22Rv1 (cell line): Measurements from ENCODE around the gene SKA3.
"Not testable (repeated sequence)": the region's sequence is repeated elsewhere in the genome, so short reads cannot be mapped to it uniquely, and the experiment has no call there.

ENCODE experiments used
- H3K27ac ChIP-seq: fragments of 450-650 bp; 2 replicates; pipeline ENCODE4 v1.5.1; 2017
- ZFX ChIP-seq: fragments of 450-650 bp; IDR thresholded peaks from 2 replicates; pipeline ENCODE4 v1.6.1; 2017; ENCODE audit warnings: antibody characterized with exemption, borderline replicate concordance
- TF ChIP-seq, protein P1 (sequence below): fragments of 450-650 bp; IDR thresholded peaks from 2 replicates; pipeline ENCODE4 v1.5.1; 2017; ENCODE audit warnings: mild to moderate bottlenecking

SKA3 gene

DNA sequence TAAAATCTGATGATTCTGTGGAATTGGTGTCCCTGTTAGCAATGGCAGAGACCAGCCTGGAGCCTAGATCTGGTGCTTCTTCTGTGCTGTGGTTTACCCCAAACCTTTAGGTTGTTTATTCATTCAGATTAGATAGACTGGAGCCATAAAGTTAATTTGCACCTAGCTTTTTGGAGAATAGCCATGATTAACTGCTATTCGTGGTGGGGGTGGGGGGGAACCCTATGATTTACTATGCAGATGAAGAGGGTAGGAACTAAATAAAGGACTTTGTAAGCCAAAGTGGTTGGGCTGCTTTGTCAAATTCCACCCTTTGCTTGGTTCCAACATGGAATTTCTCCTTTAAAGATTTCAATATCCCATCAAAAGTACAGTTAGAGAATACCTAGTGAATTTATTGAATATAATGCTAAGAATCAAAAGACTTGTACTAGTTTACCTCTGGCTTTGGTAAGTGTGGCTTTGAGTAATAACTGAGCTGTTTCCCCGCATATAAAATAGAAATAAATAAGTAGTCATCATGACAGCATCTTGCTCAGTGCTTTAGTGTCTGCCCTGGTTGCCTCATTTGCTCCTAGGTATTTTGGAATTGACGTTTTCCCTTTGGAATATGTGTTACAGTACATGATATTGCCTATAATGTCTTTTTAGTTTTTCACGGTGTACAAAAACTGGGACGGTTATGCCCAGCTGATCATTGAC, 27.6 kb downstream of the SKA3 start:
- TF ChIP-seq ZFX = no peak
- TF ChIP-seq, protein P1, sequence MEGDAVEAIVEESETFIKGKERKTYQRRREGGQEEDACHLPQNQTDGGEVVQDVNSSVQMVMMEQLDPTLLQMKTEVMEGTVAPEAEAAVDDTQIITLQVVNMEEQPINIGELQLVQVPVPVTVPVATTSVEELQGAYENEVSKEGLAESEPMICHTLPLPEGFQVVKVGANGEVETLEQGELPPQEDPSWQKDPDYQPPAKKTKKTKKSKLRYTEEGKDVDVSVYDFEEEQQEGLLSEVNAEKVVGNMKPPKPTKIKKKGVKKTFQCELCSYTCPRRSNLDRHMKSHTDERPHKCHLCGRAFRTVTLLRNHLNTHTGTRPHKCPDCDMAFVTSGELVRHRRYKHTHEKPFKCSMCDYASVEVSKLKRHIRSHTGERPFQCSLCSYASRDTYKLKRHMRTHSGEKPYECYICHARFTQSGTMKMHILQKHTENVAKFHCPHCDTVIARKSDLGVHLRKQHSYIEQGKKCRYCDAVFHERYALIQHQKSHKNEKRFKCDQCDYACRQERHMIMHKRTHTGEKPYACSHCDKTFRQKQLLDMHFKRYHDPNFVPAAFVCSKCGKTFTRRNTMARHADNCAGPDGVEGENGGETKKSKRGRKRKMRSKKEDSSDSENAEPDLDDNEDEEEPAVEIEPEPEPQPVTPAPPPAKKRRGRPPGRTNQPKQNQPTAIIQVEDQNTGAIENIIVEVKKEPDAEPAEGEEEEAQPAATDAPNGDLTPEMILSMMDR = no peak
- H3K27ac ChIP-seq = no peak overlapping the region

DNA sequence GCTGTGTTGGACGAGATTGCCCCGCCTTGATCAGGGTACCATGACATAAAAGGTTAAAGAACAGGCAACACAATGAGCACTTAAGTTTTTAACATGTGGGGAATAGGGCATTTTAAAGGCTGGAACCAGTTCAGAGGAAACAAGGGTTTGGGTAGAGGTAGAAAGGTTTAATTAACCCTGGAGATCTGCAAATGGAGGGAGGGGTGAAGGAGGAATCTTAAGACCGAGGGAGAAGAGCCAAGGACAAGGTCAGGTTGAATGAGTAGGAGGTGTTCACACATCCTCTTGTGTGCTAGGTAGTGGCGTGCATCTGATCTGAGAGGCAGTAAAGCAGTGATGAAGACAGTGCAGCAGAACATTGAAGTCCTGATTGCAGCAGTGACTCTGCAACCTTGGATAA, 28.5 kb downstream of the SKA3 start:
- TF ChIP-seq, protein P1 = no peak
- TF ChIP-seq ZFX = no peak
- no peak overlapping the region for H3K27ac ChIP-seq

DNA sequence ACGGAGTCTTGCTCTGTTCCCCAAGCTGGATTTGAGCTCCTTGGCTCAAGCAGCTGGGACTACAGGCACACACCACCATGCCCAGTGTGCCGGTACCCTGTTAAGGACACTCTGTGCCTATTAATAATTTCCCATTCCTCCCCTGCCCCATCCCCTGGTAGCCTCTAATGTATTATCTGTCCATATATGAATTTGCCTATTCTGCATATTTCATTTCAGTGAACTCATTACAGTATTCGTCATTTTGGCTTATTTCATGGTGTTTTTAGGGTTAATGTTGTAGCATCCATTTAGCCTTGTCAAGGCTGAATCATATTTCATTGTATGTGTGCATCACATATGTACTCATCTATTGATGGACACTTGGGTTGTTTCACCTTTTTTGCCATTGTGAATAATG, 33.6 kb downstream of the SKA3 start:
- TF ChIP-seq ZFX = no peak
- TF ChIP-seq, protein P1 = no peak
- H3K27ac ChIP-seq = no peak overlapping the region

DNA sequence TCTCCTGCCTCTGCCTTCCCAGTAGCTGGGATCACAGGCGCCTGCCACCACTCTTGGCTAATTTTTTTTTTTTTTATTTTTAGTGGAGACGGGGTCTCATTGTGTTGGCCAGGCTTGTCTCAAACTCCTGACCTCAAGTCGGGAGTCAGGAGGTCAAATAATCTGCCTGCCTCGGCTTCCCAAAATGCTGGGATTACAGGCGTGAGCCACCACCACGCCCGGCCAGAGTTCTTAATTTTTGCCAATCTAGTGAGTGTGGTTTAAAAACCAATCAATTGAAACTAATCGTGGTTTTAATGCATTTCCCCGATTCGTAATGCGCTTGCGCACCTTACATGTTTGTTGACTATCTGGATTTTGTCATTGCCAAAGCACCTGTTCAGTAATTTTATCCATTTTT, 37.0 kb downstream of the SKA3 start:
- TF ChIP-seq, protein P1 = no peak
- no peak for TF ChIP-seq ZFX
- peak overlapping the region; percentile 95 for H3K27ac ChIP-seq

DNA sequence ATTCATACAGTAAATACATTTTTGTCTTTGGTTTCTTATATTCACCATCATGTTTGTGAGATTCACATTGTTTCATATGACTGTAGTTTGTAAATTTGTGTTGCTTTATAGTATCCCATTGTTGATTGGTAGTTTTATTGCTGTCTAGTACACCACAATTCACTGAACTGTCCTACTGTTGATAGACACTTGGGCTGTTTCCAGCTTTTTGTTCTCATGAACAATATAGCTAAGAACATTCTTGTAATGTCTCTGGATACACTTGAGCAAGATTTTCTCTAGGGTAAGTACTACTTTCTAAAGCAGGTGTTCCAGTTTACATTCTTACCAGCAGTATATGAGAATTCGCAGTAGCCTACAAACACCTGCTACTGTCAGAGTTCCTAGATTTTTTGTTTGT, 37.8 kb downstream of the SKA3 start:
- H3K27ac ChIP-seq = peak overlapping the region; percentile 95
- TF ChIP-seq, protein P1 = no peak

DNA sequence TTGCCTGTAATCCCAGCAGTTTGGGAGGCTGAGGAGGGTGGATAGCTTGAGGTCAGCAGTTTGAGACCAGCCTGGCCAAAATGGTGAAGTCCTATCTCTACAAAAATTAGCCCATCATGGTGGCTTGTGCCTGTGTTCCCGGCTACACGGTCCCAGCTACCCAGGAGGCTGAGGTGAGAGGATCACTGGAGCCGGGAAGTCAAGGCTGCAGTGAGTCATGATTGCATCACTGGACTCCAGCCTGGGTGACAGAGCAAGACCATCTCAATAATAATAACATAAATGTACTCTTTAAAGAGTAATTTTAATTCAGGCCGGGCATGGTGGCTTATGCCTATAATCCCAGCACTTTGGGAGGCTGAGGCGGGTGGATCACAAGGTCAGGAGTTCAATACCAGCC, 38.7 kb downstream of the SKA3 start:
- H3K27ac ChIP-seq = no peak overlapping the region
- no peak for TF ChIP-seq ZFX
- TF ChIP-seq, protein P1 = no peak

DNA sequence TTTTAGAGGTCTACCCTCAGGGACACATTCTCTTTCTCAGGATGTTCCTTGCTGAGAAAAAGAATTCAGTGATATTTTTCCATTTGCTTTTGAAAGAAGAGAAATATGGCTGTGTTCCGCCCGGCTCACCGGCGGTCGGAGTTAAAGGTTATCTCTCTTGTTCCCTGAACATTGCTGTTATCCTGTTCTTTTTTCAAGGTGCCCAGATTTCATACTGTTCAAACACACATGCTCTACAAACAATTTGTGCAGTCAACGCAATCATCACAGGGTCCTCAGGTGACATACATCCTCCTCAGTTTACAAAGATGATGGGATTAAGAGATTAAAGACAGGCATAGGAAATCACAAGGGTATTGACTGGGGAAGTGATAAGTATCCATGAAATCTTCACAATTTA, 40.5 kb downstream of the SKA3 start:
- H3K27ac ChIP-seq = not testable (repeated sequence)

DNA sequence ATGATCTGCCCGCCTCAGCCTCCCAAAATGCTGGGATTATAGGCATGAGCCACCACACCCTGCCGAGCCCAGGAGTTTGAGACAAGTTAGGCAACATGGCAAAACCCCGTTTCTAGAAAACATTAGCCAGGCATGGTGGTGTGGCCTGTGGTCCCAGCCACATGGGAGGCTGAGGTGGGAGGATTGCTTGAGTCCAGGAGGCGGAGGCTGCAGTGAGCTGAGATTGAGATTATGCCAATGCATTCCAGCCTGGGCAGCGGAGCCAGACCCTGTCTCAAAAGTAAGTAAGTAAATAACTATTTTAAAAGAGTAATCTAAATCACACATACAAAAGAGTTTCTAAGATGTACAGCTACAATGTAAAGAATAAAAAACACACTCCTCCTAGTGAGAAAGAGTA, 41.9 kb downstream of the SKA3 start:
- TF ChIP-seq ZFX = no peak
- TF ChIP-seq, protein P1 = no peak
- H3K27ac ChIP-seq = no peak overlapping the region
